Amniotic stem cell (primary cell): Measurements from ENCODE around the gene FGF7.
"Not testable (repeated sequence)": the region's sequence is repeated elsewhere in the genome, so short reads cannot be mapped to it uniquely, and the experiment has no call there.

ENCODE experiments used
- DNase-seq: peaks from one replicate; lab custom pipeline; 2025; lab: John Stamatoyannopoulos, UW

The FGF7 gene, protein sequence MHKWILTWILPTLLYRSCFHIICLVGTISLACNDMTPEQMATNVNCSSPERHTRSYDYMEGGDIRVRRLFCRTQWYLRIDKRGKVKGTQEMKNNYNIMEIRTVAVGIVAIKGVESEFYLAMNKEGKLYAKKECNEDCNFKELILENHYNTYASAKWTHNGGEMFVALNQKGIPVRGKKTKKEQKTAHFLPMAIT

GRCh38 chr15:49423021-49423420 lies at the start of gene FGF7:
FGF7 (plus strand) TSS chr15:49423242; CDS start chr15:49424298, 1,056 bp downstream.
- no peak for DNase-seq

DNA sequence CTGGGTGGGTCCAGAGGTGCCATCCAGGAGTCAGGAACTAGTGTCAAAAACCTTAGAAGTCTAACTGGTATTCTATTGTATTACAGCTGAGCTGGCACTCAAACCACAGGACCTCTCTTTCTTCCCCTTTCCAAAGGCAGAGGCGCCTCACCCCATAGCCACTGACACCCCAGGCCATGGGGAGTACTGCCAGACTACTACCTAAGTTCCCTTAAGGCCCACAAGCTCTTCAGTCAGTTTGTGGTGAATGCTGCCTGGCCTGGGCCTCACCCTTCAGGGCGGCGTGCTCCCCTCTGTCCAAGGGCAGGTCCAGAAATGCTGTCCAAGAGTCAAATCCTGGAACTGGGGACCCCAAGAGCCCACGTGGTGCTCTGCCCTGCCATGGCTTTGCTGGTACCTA lies 43.0 kb upstream of the FGF7 start:
- no peak for DNase-seq

DNA sequence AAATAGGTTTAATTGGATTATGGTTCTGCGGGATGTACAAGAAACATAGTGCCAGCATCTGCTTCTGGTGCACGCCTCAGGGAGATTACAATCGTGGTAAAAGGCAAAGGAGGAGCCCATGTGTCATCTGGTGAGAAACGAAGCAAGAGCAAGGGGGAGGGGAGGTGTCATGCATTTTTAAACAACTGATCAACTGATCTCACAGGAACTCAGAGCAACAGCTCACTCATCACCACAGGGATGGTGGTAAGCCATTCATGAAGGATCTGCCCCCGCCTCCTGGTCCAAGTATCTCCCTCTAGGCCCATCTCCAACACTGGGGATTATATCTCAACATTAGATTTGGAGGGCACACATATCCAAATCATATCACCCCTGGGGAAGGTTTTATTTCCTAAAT lies 42.1 kb upstream of the FGF7 start:
- DNase-seq = no peak

DNA sequence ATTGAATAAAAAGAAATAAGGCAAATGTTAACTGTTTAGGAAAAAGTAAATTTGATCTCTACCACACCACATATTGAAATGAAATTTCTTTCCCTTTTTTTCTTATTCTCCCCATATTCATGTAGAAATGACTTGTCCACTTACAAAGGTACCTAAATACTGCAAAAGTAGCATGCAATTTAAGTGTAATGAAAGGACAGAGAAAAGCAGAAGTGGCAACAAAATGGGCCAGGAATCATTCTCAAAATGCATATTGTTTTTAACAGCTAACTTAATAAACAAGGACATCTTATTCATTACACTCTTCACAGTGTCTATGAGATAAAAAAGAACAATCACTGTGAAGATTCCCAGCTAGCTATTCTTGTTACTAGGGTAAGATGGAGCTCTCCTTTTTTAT lies 40.6 kb upstream of the FGF7 start:
- no peak for DNase-seq

GRCh38 chr15:49383266-49383665 lies 39.8 kb upstream of the FGF7 start:
- no peak for DNase-seq

GRCh38 chr15:49387471-49387870 lies 35.6 kb upstream of the FGF7 start:
- DNase-seq = no peak

DNA sequence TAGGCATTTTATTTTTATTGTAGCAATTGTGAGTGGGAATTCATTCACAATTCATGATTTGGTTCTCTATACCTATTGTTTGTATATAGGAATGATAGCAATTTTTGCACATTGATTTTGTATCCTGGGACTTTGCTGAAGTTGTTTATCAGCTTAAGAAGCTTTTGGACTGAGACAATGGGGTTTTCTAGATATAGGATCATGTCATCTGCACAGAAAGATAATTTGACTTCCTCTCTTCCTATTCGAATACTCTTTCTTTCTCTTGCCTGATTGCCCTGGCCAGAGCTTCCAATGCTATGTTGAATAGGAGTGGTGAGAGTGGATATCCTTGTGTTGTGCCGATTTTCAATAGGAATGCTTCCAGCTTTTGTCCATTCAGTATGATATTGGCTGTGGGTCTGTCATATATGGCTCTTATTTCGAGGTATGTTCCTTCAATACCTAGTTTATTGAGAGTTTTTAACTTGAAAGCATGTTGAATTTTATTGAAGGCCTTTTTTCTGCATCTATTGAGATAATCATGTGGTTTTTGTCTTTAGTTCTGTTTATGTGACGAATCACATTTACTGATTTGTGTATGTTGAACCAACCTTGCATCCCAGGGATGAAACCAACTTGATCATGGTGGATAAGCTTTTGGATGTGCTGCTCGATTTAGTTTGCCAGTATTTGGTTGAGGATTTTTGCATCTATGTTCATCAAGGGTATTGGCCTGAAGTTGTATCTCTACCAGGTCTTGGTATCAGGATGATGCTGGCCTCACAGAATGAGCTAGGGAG lies 20.3 kb upstream of the FGF7 start:
- not testable (repeated sequence) for DNase-seq

DNA sequence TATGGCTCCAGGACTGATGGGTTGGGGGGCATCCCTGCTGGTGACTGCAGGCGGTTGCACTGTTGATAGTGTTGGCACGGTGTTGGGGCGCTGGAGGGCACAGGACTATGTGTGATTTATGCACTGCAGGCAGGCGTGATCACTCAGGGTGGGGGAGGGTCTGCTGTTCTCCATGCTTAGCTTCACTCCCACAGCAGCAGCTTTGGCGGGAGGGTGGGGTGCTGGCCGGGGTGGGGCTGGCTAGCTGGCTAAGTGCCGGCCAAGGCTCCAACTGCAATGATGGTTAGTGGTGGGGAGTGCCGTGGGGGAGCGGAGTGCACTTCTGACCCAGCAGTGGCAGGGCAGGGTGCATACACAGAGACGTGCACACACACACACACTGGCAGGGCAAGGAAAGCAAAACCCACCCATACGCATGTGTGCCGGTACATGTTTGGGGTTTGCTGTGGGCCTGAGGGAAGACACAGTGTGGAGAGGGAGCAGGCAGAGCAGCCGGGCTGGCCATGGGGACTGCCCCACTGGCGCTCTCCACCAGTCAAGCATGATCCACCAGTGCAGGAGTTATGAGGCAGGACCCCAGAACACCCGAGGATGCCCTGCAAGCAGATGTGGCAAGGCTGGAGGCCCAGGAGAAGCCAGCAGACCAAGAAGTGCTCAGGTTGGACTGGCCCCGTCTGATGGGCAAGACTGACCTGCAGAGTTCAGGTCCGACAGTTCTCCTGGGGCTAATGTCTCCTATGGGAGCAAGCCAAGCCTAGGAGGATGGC lies 16.5 kb upstream of the FGF7 start:
- DNase-seq = no peak

GRCh38 chr15:49410641-49411040 lies 12.4 kb upstream of the FGF7 start:
- DNase-seq = no peak

- DNase-seq = no peak
Observed at GRCh38 chr15:49412797-49413196, 10.2 kb upstream of the FGF7 start.

DNA sequence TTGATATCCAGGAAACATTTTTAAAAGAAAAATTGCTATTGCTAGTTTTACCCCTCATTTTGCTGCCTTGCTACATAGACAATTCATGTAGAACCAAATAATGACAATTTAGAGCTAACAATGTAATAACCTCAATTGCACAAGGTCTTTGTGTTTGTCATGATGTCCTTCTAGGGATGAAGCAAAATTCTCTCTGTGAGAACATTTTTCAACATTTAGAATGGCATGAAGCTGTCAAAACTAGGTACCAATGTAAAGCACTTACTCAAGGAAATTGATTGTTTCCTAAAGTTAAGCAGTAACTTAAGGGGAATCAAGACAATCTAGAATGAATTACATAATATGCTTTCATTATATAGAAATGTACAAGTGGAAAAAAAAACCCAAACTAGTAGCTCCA lies 7.9 kb upstream of the FGF7 start:
- DNase-seq = no peak

DNA sequence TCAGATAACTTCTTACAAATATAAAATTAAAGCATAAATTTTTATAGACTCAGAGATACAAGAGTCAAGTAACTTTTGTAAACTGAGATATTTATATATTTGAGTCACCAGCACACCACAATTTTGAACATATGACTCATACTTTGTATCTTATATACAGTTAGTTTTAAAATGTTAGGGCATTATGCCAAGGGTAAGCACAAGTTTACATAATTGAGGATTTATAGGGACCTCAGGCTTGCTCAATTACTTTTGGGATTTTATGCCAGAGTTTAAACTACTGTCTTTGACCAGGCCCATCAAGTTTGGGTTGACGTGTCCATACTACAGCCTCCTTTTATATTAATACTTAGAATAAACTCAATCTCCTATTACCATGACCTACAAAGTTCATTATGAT lies 7.4 kb upstream of the FGF7 start:
- peak; percentile 73 for DNase-seq

- DNase-seq = no peak
Observed at GRCh38 chr15:49418811-49419210, 4.2 kb upstream of the FGF7 start.

GRCh38 chr15:49421991-49422390 lies 1.1 kb upstream of the FGF7 start:
- DNase-seq = no peak

GRCh38 chr15:49423901-49424550 lies 984 bp downstream of the FGF7 start:
- DNase-seq = no peak

DNA sequence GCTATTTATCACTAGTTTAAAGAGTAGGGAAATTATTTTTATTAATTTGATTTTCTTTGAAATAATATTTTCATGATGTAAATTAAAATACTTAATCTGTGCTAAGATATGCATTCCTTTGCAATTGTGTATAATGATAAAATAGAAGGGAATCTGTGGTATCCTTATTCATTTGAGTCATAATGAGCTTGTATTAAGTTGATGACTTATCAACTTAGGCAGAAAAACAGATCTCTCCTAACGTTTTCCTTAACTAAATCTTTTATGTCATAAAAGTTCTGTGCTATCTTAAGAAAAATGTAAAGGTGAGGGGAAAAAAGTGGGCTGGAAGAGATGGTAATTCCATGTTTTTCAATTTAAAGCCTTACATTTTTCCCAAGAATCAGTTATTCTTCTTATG lies 1.9 kb downstream of the FGF7 start:
- DNase-seq = no peak

DNA sequence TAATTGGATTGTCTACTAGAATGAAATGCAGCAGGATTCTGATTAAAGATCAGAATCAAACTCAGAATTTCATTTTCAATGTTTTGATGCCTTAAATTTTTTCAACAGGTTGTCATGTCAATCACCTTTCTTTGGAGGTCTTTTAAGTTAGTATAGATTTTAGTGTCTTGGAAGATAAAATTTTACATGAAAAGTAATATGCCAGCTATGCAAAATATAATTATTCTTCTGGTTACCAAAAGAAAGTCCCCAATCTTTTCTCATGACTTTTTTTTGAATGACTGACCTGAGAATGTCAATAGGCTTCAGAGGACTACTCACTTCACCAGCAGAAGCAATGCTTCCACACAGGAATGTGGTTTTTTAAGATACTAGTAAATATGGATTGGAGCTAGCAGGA lies 4.3 kb downstream of the FGF7 start:
- DNase-seq = no peak

DNA sequence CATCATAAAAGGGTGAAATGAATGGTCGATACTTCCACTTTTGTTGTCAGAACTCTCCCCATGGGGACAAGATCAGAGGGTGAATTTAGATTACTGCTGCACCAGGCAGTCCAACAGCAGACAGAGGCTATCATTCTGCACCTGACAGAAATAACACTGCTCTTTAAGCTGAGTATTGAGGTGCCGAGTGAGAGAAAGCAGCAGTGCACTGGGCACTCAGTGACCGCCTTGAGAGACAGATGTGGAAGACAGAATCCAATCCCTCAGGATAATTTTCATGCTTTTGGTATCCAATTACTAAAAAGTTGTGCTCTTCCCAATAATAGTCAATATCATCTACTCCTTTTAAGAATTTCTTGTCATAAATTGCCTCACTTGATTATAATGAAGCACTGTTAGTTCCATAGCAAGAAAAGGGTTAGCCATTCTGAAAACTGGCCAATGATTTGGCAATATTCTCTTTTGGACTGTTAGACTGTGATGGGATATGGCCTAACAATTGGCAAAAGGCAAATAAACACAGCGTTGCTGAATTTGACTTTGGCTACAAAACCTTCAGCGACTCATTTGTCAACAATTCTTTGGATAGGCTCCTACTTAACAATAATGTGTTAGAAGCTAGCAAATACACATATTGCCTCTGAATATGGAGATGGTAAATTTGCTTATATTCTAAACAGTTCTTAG lies 5.5 kb downstream of the FGF7 start:
- DNase-seq = no peak

- no peak for DNase-seq
Observed at GRCh38 chr15:49430046-49430445, 7.0 kb downstream of the FGF7 start.

DNA sequence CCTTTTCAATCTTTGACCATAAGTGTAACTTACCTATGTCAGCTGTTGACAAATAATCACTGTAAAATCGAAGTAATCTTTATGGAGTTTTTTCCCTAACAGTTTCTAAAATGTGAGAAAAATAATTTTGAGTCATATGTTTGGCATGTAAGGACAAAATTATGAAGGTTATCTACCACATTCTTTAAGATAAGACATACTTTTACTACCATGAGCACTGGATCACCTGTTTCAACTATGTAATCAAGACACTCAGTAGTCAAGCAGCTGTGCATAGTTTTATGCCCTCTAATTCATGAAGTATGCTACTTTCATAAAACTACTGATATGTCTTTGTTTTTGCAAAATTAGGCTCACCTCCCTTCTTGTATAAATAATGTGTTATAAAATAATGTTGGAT lies 12.1 kb downstream of the FGF7 start:
- no peak for DNase-seq

- DNase-seq = no peak
Observed at GRCh38 chr15:49436751-49437150, 13.7 kb downstream of the FGF7 start.
